ENCODE results near the gene FAM20A.
"Not testable (repeated sequence)": the region's sequence is repeated elsewhere in the genome, so short reads cannot be mapped to it uniquely, and the experiment has no call there.

The FAM20A gene

GRCh38 chr17:68589086-68589485 lies 12.1 kb downstream of the FAM20A start:
- DNase-seq (ENCODE audit: low read depth, low spot score) = no peak

GRCh38 chr17:68588362-68588761 lies 12.8 kb downstream of the FAM20A start:
- no peak for DNase-seq (ENCODE audit: low read depth, low spot score)

GRCh38 chr17:68587847-68588246 lies 13.3 kb downstream of the FAM20A start:
- no peak for DNase-seq (ENCODE audit: low read depth, low spot score)

GRCh38 chr17:68587026-68587425 lies 14.1 kb downstream of the FAM20A start:
- DNase-seq (ENCODE audit: low read depth, low spot score) = no peak

GRCh38 chr17:68585643-68586042 lies 15.5 kb downstream of the FAM20A start:
- no peak for DNase-seq (ENCODE audit: low read depth, low spot score)

- DNase-seq (ENCODE audit: low read depth, low spot score) = no peak
These were observed 16.4 kb downstream of the FAM20A start for GRCh38 chr17:68584581-68585303.

- DNase-seq (ENCODE audit: low read depth, low spot score) = not testable (repeated sequence)
These were observed 18.3 kb downstream of the FAM20A start for GRCh38 chr17:68582867-68583266.

GRCh38 chr17:68581863-68582645 lies 19.1 kb downstream of the FAM20A start:
- no peak for DNase-seq (ENCODE audit: low read depth, low spot score)

- DNase-seq (ENCODE audit: low read depth, low spot score) = no peak
These were observed 20.9 kb downstream of the FAM20A start for GRCh38 chr17:68580236-68580770.

GRCh38 chr17:68579194-68579927 lies 21.8 kb downstream of the FAM20A start:
- DNase-seq (ENCODE audit: low read depth, low spot score) = no peak

- no peak for DNase-seq (ENCODE audit: low read depth, low spot score)
These were observed 22.9 kb downstream of the FAM20A start for GRCh38 chr17:68578236-68578635.

GRCh38 chr17:68577497-68577821 lies 23.7 kb downstream of the FAM20A start:
- no peak for DNase-seq (ENCODE audit: low read depth, low spot score)

GRCh38 chr17:68576811-68577496 lies 24.2 kb downstream of the FAM20A start:
- no peak for DNase-seq (ENCODE audit: low read depth, low spot score)

- no peak for DNase-seq (ENCODE audit: low read depth, low spot score)
These were observed 25.0 kb downstream of the FAM20A start for GRCh38 chr17:68576137-68576536.

- DNase-seq (ENCODE audit: low read depth, low spot score) = no peak
These were observed 27.8 kb downstream of the FAM20A start for GRCh38 chr17:68573338-68573737.

GRCh38 chr17:68572138-68572842 lies 28.9 kb downstream of the FAM20A start:
- no peak for DNase-seq (ENCODE audit: low read depth, low spot score)

- no peak for DNase-seq (ENCODE audit: low read depth, low spot score)
These were observed 30.6 kb downstream of the FAM20A start for GRCh38 chr17:68570526-68570925.

GRCh38 chr17:68569346-68569745 lies 31.8 kb downstream of the FAM20A start:
- no peak for DNase-seq (ENCODE audit: low read depth, low spot score)

GRCh38 chr17:68568581-68568980 lies 32.6 kb downstream of the FAM20A start:
- DNase-seq (ENCODE audit: low read depth, low spot score) = no peak

- no peak for DNase-seq (ENCODE audit: low read depth, low spot score)
These were observed 33.6 kb downstream of the FAM20A start for GRCh38 chr17:68567581-68567980.

- no peak for DNase-seq (ENCODE audit: low read depth, low spot score)
These were observed 34.1 kb downstream of the FAM20A start for GRCh38 chr17:68567035-68567434.

All from activated CD4-positive, CD25-positive, alpha-beta regulatory T cell treated with anti-CD3 and anti-CD28 coated beads, Interleukin-2, amount 50 U/mL, for 16 hours (primary cell).